Measurements from ENCODE around the gene ARID3C. TPM values are rescaled to one million over a fixed set of nuclear protein-coding genes. Genes with fewer than 3 reads are reported as not detected.

The ARID3C gene

Small RNA genes within 50 kb of the gene (small RNA-seq; reads per million reads assigned to genes)
- gene CCL27: not detected

All from skeletal muscle satellite cell (primary cell).